HL-60 (cell line): Measurements from ENCODE around the gene PARD3.

ENCODE experiments used
- CTCF ChIP-seq: IDR thresholded peaks from one replicate; pipeline ENCODE4 v1.5.1; 2011; ENCODE audit warnings: low read length, control low read depth, inconsistent platforms; ENCODE audit not compliant: insufficient read depth
- GABPA ChIP-seq: IDR thresholded peaks from 2 replicates; pipeline ENCODE4 v1.6.1; 2012; ENCODE audit warnings: low read depth
- POLR2AphosphoS5 ChIP-seq: IDR thresholded peaks from 2 replicates; pipeline ENCODE4 v1.6.1; 2012; ENCODE audit warnings: low read depth
- TF ChIP-seq, protein P1 (sequence below): IDR thresholded peaks from 2 replicates; pipeline ENCODE4 v1.6.1; 2012; ENCODE audit warnings: low read depth; ENCODE audit not compliant: insufficient replicate concordance

GRCh38 chr10:34816501-34817002 lies 1.5 kb upstream of the PARD3 start:
- no peak for TF ChIP-seq GABPA
- no peak for TF ChIP-seq CTCF
- TF ChIP-seq, protein P1, sequence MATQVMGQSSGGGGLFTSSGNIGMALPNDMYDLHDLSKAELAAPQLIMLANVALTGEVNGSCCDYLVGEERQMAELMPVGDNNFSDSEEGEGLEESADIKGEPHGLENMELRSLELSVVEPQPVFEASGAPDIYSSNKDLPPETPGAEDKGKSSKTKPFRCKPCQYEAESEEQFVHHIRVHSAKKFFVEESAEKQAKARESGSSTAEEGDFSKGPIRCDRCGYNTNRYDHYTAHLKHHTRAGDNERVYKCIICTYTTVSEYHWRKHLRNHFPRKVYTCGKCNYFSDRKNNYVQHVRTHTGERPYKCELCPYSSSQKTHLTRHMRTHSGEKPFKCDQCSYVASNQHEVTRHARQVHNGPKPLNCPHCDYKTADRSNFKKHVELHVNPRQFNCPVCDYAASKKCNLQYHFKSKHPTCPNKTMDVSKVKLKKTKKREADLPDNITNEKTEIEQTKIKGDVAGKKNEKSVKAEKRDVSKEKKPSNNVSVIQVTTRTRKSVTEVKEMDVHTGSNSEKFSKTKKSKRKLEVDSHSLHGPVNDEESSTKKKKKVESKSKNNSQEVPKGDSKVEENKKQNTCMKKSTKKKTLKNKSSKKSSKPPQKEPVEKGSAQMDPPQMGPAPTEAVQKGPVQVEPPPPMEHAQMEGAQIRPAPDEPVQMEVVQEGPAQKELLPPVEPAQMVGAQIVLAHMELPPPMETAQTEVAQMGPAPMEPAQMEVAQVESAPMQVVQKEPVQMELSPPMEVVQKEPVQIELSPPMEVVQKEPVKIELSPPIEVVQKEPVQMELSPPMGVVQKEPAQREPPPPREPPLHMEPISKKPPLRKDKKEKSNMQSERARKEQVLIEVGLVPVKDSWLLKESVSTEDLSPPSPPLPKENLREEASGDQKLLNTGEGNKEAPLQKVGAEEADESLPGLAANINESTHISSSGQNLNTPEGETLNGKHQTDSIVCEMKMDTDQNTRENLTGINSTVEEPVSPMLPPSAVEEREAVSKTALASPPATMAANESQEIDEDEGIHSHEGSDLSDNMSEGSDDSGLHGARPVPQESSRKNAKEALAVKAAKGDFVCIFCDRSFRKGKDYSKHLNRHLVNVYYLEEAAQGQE = no peak
- TF ChIP-seq POLR2AphosphoS5 = no peak
